NCI-H2196 treated with DMSO at 0.1 percent for 48 hours (cell line): ENCODE results near the gene SHROOM3.
A peak's percentile ranks its signal among the peaks of the same experiment; 100 is the strongest.

Experiments
- DNase-seq: peaks from one replicate; lab custom pipeline; 2025; ENCODE audit not compliant: unreplicated experiment; lab: John Stamatoyannopoulos, UW

SHROOM3 gene

DNA sequence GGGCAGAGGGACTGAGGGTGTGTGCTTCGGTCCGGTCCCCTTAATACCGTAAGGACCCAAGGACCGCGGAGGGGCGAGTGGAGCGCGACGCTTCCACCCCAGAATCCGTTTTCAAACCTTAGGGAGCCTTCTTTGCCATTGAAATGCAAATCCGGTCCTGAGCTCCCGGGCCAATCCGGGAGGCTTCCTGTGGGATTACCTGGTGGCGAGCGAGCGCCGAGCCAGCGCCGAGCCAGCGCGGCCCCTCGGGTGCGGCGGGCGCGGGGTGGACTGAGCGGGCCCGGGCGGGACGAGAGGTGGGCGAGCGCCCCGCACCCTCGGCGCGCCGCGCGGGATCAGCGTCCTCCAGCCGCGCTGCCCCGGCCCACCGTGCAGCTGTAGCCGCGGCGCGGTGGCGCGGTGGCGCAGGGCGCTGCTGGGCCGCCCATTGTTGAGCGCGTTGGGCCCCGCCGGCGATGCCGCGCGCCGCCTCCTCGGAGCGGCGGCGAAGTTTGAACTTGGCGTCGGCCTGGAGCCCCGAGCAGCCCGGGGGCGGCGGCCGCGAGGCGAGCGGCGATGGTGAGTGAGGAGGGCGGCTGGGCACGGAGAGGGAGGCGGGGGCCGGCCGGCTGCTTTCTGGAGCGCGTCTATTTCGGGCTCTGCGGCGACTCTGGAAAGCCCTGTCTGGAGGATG, 254.3 kb downstream of the SHROOM3 start:
- DNase-seq, result no peak

DNA sequence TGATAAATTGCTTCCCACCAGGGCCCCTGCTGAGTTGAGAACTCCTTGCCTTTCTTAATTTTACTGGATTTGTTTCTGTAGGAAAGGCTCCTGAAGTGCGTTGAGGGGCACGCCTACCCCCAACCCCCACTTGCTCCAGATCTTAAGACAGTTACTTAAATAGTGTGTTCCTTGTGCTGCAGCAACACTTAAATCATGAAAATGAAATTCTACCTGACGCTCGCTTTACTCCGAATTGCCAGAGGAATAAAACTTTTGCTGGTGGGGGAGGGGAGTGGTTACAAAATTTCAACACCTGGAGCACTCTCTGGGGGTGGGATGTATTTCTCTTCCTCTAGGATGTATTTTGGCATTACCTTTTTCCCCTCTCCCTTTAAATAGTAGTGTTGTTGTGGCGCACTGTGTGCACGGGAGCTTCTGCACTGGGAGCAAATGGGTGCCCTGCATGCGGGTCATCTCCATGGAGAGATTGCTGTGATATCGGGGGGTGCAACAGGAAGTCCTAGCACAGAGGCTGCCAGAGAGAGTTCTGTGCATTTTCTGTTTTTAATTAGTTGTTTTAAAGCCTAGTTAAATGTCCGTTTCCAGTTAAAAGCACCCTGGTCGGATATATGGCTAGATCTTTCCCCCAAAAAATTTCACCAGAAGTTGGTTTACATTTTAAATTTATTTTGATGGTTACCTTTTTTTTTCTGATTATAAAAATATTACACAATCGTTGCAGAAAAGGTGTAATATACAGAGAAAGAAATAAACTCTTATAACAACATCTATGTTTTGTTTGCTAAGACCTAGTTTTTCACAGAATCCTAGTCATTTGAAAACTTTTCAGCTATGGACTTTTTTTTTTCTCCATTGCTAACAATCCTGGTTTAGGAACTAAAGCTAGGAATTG, 255.2 kb downstream of the SHROOM3 start:
- DNase-seq, result no peak

GRCh38 chr4:76690906-76691275, 255.9 kb downstream of the SHROOM3 start:
- DNase-seq, result no peak

GRCh38 chr4:76691807-76692582, 257.0 kb downstream of the SHROOM3 start:
- no peak for DNase-seq

- no peak for DNase-seq
Measured at GRCh38 chr4:76692761-76693160, 257.7 kb downstream of the SHROOM3 start.

- no peak for DNase-seq
Measured at GRCh38 chr4:76694056-76694455, 259.0 kb downstream of the SHROOM3 start.

DNA sequence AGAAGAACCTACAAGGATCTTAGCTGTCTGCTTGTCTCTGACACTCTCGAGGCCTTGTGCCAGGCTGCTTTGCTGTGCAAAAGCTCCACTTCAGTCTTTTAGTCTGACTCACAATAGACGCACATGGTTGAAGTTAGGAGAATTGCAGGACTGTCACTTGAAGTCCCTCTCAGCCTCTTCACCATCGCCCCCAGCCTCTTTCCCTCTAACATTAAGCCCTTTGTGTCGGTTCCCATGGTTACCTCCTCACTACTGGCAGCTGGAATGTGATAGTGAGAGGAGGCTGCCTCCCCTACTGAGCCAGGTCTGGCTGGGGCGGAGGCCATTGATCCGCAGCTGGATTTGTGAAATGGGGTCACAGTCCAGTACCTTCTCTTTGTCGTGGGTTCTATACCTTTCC, 261.1 kb downstream of the SHROOM3 start:
- DNase-seq, result no peak

- no peak for DNase-seq
Measured at GRCh38 chr4:76697129-76697803, 262.2 kb downstream of the SHROOM3 start.

GRCh38 chr4:76698141-76698540, 263.1 kb downstream of the SHROOM3 start:
- DNase-seq, result no peak

GRCh38 chr4:76699751-76700310, 264.8 kb downstream of the SHROOM3 start:
- no peak for DNase-seq

GRCh38 chr4:76702440-76703122, 267.6 kb downstream of the SHROOM3 start:
- no peak for DNase-seq

- no peak for DNase-seq
Measured at GRCh38 chr4:76703123-76703490, 268.1 kb downstream of the SHROOM3 start.

- no peak for DNase-seq
Measured at GRCh38 chr4:76703676-76704075, 268.6 kb downstream of the SHROOM3 start.

DNA sequence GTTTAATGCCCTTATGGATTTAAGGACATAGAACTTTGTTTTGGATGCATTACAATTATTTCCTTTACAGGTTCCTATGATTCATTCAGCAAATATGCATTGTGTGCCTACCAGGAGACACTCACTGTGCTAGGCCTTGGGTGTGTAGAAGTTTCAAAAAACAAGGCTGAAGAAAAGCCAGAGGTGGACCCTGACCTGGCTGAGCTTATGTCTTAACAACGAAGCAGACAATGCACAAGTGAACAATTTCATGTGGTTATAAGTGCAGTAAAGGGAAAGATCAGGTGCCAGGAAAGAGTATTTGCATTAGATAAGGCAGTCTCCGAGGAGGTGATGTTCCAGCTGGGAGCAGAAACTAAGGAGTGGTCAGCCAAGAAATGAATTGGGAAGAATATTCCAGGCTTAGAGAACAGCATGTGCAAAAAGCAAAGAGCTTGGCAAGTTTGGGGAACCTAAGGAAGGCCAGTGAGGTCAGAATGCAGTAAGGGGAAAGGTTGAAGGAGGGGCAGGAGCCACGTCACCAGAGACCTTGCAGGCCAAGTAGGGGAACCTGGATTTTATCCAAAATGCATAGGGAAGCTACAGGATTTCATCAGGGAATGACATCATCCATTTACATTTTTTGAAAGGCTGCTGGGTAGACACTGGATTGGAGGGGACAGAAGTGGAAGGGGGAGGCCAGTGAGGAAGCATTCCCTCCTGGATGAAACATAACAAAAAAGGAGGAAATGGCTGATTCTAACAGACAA, 269.3 kb downstream of the SHROOM3 start:
- peak; percentile 13 for DNase-seq

GRCh38 chr4:76705472-76705871, 270.4 kb downstream of the SHROOM3 start:
- no peak for DNase-seq

GRCh38 chr4:76706581-76706980, 271.6 kb downstream of the SHROOM3 start:
- no peak for DNase-seq

DNA sequence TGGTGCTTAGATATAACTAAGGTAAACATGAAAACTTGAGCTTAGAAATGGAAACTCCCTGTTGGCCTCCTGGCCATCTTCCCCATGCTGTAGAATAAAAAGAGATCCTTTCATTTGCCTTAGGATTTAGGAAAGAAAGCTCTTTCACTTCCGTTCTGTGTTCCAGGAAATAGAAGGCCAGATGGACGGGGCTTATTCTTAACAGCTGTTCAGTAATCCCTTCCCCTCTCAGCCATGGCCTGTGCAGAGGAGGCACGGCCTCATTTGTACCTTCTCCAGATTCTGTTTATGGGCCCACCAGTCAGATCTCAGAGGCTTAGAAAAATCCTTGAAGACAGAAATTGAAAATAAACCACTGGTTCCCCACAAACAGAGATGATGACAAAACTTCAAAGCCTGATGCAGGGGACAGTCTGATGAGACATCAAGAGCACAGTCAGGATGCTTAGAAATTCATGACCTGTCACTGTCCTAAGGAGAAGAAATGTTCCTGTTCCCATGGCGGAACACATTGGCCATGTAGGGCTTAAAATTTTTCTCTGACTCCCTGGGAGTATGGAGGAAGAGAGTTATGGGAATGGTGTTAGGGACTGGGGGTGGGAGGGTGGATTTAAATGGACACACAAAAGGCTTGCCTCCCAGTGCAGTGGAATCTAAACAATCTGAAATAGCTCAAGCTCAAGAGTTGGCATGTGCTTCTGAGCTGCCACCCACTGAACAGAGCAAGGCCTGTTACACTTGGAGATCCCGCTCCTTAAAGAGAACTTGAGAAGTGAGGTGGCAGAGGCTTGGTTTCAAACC, 274.1 kb downstream of the SHROOM3 start:
- no peak for DNase-seq

- no peak for DNase-seq
Measured at GRCh38 chr4:76709772-76710090, 274.7 kb downstream of the SHROOM3 start.

GRCh38 chr4:76712564-76712963, 277.5 kb downstream of the SHROOM3 start:
- no peak for DNase-seq
